Right ventricle myocardium superior (tissue), 1 donor: ENCODE results near the gene C9orf50. TPM values are rescaled to one million over a fixed set of nuclear protein-coding genes. Genes with fewer than 3 reads are reported as not detected.
A peak's percentile ranks its signal among the peaks of the same experiment; 100 is the strongest.
"Not testable (repeated sequence)": the region's sequence is repeated elsewhere in the genome, so short reads cannot be mapped to it uniquely, and the experiment has no call there.

Experiments
- ATAC-seq: fragments of 200-7000 bp; cut with Tn5 transposase; one replicate; pipeline ENCODE4 v1.9.1; 2020; ENCODE audit warnings: mild to moderate bottlenecking; ENCODE audit not compliant: poor library complexity
- DNase-seq: peaks from one replicate; pipeline ENCODE4 v3.0.0-alpha.2; 2020
- intact Hi-C: fragments of 100-400 bp; cut with DNase I; formaldehyde crosslinking; loops from one replicate; pipeline ENCODE4 v1.11.2; 2022
- total RNA-seq: library from RNA; stranded (reverse); fragmentation: NEBNext Ultra II Directional; extraction: Animal tissue kit (Norgen Biotek cat#: 25700); gene quantifications from one replicate; pipeline ENCODE4 v1.2.1, GENCODE V29; 2021
- donor health status: DM: no; HTN: yes; CAD: no; lungs with severe emphysema.

The C9orf50 gene
- total RNA-seq, 1 donor from 2014 or later = not detected

GRCh38 chr9:129636343-129636742, 15.4 kb upstream of the C9orf50 start:
- intact Hi-C loops, DNase-seq, ATAC-seq: not testable (repeated sequence)

GRCh38 chr9:129635099-129636065, 14.5 kb upstream of the C9orf50 start:
- intact Hi-C loops = no loop called here
- DNase-seq (no peak), ATAC-seq (no peak)

- DNase-seq = no peak
These were observed 12.9 kb upstream of the C9orf50 start for GRCh38 chr9:129633848-129634247.

GRCh38 chr9:129633207-129633606, 12.3 kb upstream of the C9orf50 start:
- intact Hi-C loops = no loop called here

More at GRCh38 chr9:129633848-129634247, 12.9 kb upstream of the C9orf50 start:
- intact Hi-C loops = no loop called here
- ATAC-seq = no peak

GRCh38 chr9:129632460-129632859, 11.6 kb upstream of the C9orf50 start:
- DNase-seq (no peak), ATAC-seq (no peak)
- intact Hi-C loops = no loop called here

More at GRCh38 chr9:129633207-129633606, 12.3 kb upstream of the C9orf50 start:
- ATAC-seq (no peak), DNase-seq (no peak)

- no peak for ATAC-seq
- no peak for DNase-seq
These were observed 10.8 kb upstream of the C9orf50 start for GRCh38 chr9:129631674-129632129.

GRCh38 chr9:129630967-129631673, 10.2 kb upstream of the C9orf50 start:
- intact Hi-C loops = no loop called here
- peak; percentile 66 for DNase-seq
- peak; percentile 37 for ATAC-seq

More at GRCh38 chr9:129631674-129632129, 10.8 kb upstream of the C9orf50 start:
- intact Hi-C loops = no loop called here

GRCh38 chr9:129629251-129629820, 8.4 kb upstream of the C9orf50 start:
- DNase-seq (no peak), ATAC-seq (no peak)
- intact Hi-C loops = no loop called here

GRCh38 chr9:129628709-129629108, 7.8 kb upstream of the C9orf50 start:
- DNase-seq = no peak
- ATAC-seq = no peak
- intact Hi-C loops = no loop called here

- intact Hi-C loops = no loop called here
- DNase-seq (no peak), ATAC-seq (no peak)
These were observed 6.9 kb upstream of the C9orf50 start for GRCh38 chr9:129627556-129628440.

- intact Hi-C loops = no loop called here
- ATAC-seq (peak; percentile 30), DNase-seq (no peak)
These were observed 5.9 kb upstream of the C9orf50 start for GRCh38 chr9:129626625-129627284.

GRCh38 chr9:129626079-129626624, 5.3 kb upstream of the C9orf50 start, which contains the start of gene NTMT1:
NTMT1 (plus strand) TSS chr9:129626163; CDS start chr9:129632704, 6,541 bp downstream.
- ATAC-seq (peak; percentile 96), DNase-seq (peak; percentile 92)
- intact Hi-C loops = no loop called here

GRCh38 chr9:129624947-129625346, 4.0 kb upstream of the C9orf50 start:
- intact Hi-C loops = no loop called here
- DNase-seq = no peak
- ATAC-seq = no peak

GRCh38 chr9:129624168-129624759, 3.4 kb upstream of the C9orf50 start:
- ATAC-seq (no peak), DNase-seq (peak; percentile 75)
- intact Hi-C loops = no loop called here

- intact Hi-C loops = no loop called here
These were observed 2.4 kb upstream of the C9orf50 start for GRCh38 chr9:129623331-129623730.

GRCh38 chr9:129619787-129620668, 873 bp downstream of the C9orf50 start:
- intact Hi-C loops = no loop called here
- DNase-seq = no peak
- ATAC-seq = peak; percentile 24

More at GRCh38 chr9:129623331-129623730, 2.4 kb upstream of the C9orf50 start:
- no peak for DNase-seq
- ATAC-seq = no peak
